Measurements from ENCODE around the gene EGLN1.

GRCh38 chr1:231348442-231348841 lies 73.6 kb downstream of the EGLN1 start:
- TF ChIP-seq RCOR1 (IDR thresholded peaks at IDR 0.05; ENCODE audit: low read length): no peak
- no peak for TF ChIP-seq CTCF (IDR thresholded peaks at IDR 0.05)
- no peak for TF ChIP-seq CHD2 (IDR thresholded peaks at IDR 0.05; ENCODE audit: low read length, partially characterized antibody)
- TF ChIP-seq POLR2AphosphoS5 (IDR thresholded peaks at IDR 0.05; ENCODE audit: low read depth, low read length): no peak
- TF ChIP-seq EP300 (IDR thresholded peaks at IDR 0.05; ENCODE audit: borderline replicate concordance in 1 of 2, low read depth in 1 of 2, low read length in 1 of 2): no peak
- TF ChIP-seq REST (IDR thresholded peaks at IDR 0.05; ENCODE audit: low read depth, low read length): no peak
- TF ChIP-seq RFX5 (IDR thresholded peaks at IDR 0.05; ENCODE audit: low read length): no peak
- no peak for TF ChIP-seq USF1 (IDR thresholded peaks at IDR 0.05; ENCODE audit: borderline replicate concordance, low read depth)
- no peak for TF ChIP-seq TAF1 (IDR thresholded peaks at IDR 0.05; ENCODE audit: borderline replicate concordance, low read depth, low read length)

All from SK-N-SH (cell line).